HuH-7 (cell line): Measurements from ENCODE around the gene TOMM40L.
"Not testable (repeated sequence)": the region's sequence is repeated elsewhere in the genome, so short reads cannot be mapped to it uniquely, and the experiment has no call there.

Source experiments
- DNase-seq: peaks from one replicate; pipeline ENCODE4 v3.0.0; 2011; ENCODE audit warnings: low spot score

Gene TOMM40L

GRCh38 chr1:161222175-161223019 is 3.5 kb upstream of the TOMM40L start:
- no peak for DNase-seq

- DNase-seq = peak; percentile 58
Measured at GRCh38 chr1:161223805-161224694, 1.8 kb upstream of the TOMM40L start.

- DNase-seq = not testable (repeated sequence)
Measured at GRCh38 chr1:161224695-161225087, 1.2 kb upstream of the TOMM40L start.

GRCh38 chr1:161225178-161225533 is 704 bp upstream of the TOMM40L start:
- DNase-seq = no peak

- DNase-seq = no peak
Measured at GRCh38 chr1:161226320-161226711, 456 bp downstream of the TOMM40L start.

- DNase-seq = no peak
Measured at GRCh38 chr1:161226759-161227158, 899 bp downstream of the TOMM40L start.

- DNase-seq = peak; percentile 61
Measured at GRCh38 chr1:161227196-161227871, 1.5 kb downstream of the TOMM40L start.

GRCh38 chr1:161228032-161228431 is 2.2 kb downstream of the TOMM40L start:
- no peak for DNase-seq

GRCh38 chr1:161229896-161230295 is 4.0 kb downstream of the TOMM40L start:
- DNase-seq = no peak

- DNase-seq = no peak
Measured at GRCh38 chr1:161230762-161231161, 4.9 kb downstream of the TOMM40L start.

GRCh38 chr1:161233102-161233501 is 7.2 kb downstream of the TOMM40L start:
- no peak for DNase-seq

- no peak for DNase-seq
Measured at GRCh38 chr1:161235957-161236775, 10.3 kb downstream of the TOMM40L start.

GRCh38 chr1:161238039-161238473 is 12.2 kb downstream of the TOMM40L start, which contains the start of gene NR1I3:
TSS of gene NR1I3 (minus strand) at chr1:161238203. CDS start at chr1:161236565, 1,638 bp downstream.
- no peak for DNase-seq

GRCh38 chr1:161241682-161242081 is 15.8 kb downstream of the TOMM40L start:
- no peak for DNase-seq

- no peak for DNase-seq
Measured at GRCh38 chr1:161242313-161242712, 16.5 kb downstream of the TOMM40L start.

- no peak for DNase-seq
Measured at GRCh38 chr1:161244888-161245287, 19.0 kb downstream of the TOMM40L start.

GRCh38 chr1:161250100-161250499 is 24.2 kb downstream of the TOMM40L start:
- not testable (repeated sequence) for DNase-seq

GRCh38 chr1:161250829-161251228 is 25.0 kb downstream of the TOMM40L start:
- no peak for DNase-seq

GRCh38 chr1:161251579-161251978 is 25.7 kb downstream of the TOMM40L start:
- no peak for DNase-seq

- not testable (repeated sequence) for DNase-seq
Measured at GRCh38 chr1:161255302-161255701, 29.4 kb downstream of the TOMM40L start.

GRCh38 chr1:161255955-161256520 is 30.2 kb downstream of the TOMM40L start:
- DNase-seq = not testable (repeated sequence)
